Activated CD4-positive, alpha-beta T cell treated with anti-CD3 and anti-CD28 coated beads for 36 hours (primary cell): ENCODE data around the gene MIP. TPM values are rescaled to one million over a fixed set of nuclear protein-coding genes. Genes with fewer than 3 reads are reported as not detected.
"Not testable (repeated sequence)": the region's sequence is repeated elsewhere in the genome, so short reads cannot be mapped to it uniquely, and the experiment has no call there.

Experiments used
- ATAC-seq: fragments of 200-7000 bp; cut with Tn5 transposase; one replicate; pipeline ENCODE4 v1.10.0; 2021; ENCODE audit warnings: mild to moderate bottlenecking, moderate library complexity
- CTCF ChIA-PET: fragments of 350-600 bp; sonication (Branson Sonifier 250); formaldehyde crosslinking; loops from one replicate; lab custom pipeline; 2021; ENCODE audit warnings: antibody characterized with exemption; lab: Charles Lee
- POLR2A ChIA-PET: fragments of 350-600 bp; sonication (Branson Sonifier 250); formaldehyde crosslinking; loops from one replicate; lab custom pipeline; 2021; ENCODE audit warnings: antibody characterized with exemption, inconsistent platforms; lab: Charles Lee
- DNase-seq: peaks from one replicate; pipeline ENCODE4 v3.0.0-alpha.2; 2020
- H3K27ac Mint-ChIP-seq: one replicate; pipeline ENCODE4 v1.8.0; 2021; ENCODE audit warnings: mixed read lengths
- H3K27me3 Mint-ChIP-seq: one replicate; pipeline ENCODE4 v1.8.0; 2021; ENCODE audit warnings: mixed read lengths
- H3K36me3 Mint-ChIP-seq: one replicate; pipeline ENCODE4 v1.8.0; 2021; ENCODE audit warnings: low read depth, mixed read lengths
- H3K4me1 Mint-ChIP-seq: one replicate; pipeline ENCODE4 v1.8.0; 2021; ENCODE audit warnings: mixed read lengths
- H3K4me3 Mint-ChIP-seq: one replicate; pipeline ENCODE4 v1.8.0; 2021; ENCODE audit warnings: mild to moderate bottlenecking, moderate library complexity, mixed read lengths
- H3K9me3 Mint-ChIP-seq: one replicate; pipeline ENCODE4 v1.8.0; 2021; ENCODE audit warnings: low read depth, mixed read lengths
- intact Hi-C, 2 experiments: fragments of 100-400 bp; cut with DNase I in 1 of 2; cut with micrococcal nuclease in 1 of 2; formaldehyde crosslinking; loops; one replicate each; pipeline versions ENCODE4 v1.14.2 to v1.15.1; 2022 to 2024; cut with DNase I, micrococcal nuclease
- total RNA-seq, 2 experiments: library from RNA; stranded (reverse); gene quantifications; one replicate each; pipeline ENCODE4 v1.2.3, GENCODE V29; 2021

MIP gene
- total RNA-seq, 2 experiments from 2014 or later, result not detected

- ChIA-PET CTCF (interaction anchor here (0.9 to 1.1 kb wide), 2 partner anchors 246 to 262 kb away, joined by 3 to 5 read pairs; partner anchors contain the start of gene RNF41), POLR2A (interaction anchor here (0.6 kb wide), 1 partner anchor 168 kb away, joined by 3 read pairs; no protein-coding TSS in a partner anchor)
- Mint-ChIP-seq H3K4me1 (peaks cover 40% of the 10 kb centered on the region), H3K27me3 (no peaks in the 10 kb centered on the region), H3K36me3 (peaks cover 17% of the 10 kb centered on the region), H3K9me3 (no peaks in the 10 kb centered on the region), H3K27ac (peak within 1 kb of the TSS; percentile 99), H3K4me3 (peak within 1 kb of the TSS; percentile 91)
- peak; percentile 90 for ATAC-seq
- peak; percentile 96 for DNase-seq
- intact Hi-C loops, result loop anchor here (1.0 to 10.0 kb wide), 16 partner anchors 19 to 537 kb away; partner anchors contain the start of genes STAT2 (in 2 of the 2), TIMELESS (in 2 of the 2), ANKRD52 (in 1 of the 2) and COQ10A (in 1 of the 2)
Measured at GRCh38 chr12:56468216-56469006, 14.0 kb upstream of the MIP start, which contains the start of gene SPRYD4. Gene SPRYD4 (plus strand): TSS chr12:56468578. CDS start chr12:56468592, 14 bp downstream.

- Mint-ChIP-seq H3K36me3 (no peaks in the 10 kb centered on the region), H3K4me1 (peaks cover 9% of the 10 kb centered on the region), H3K9me3 (no peaks in the 10 kb centered on the region), H3K27ac (no peak overlapping the region), H3K27me3 (no peaks in the 10 kb centered on the region), H3K4me3 (no peak overlapping the region)
- no peak for DNase-seq
- ChIA-PET CTCF (interaction anchor here (0.7 to 3.1 kb wide), 8 partner anchors 12 to 214 kb away, joined by 3 to 32 read pairs (median 4); partner anchors contain the start of genes ANKRD52 and TIMELESS), POLR2A (no interaction called here)
- intact Hi-C loops, result loop anchor here (5.0 to 10.0 kb wide), 2 partner anchors 198 to 255 kb away; partner anchors contain the start of gene COQ10A (in 1 of the 2)
- no peak for ATAC-seq
Measured at GRCh38 chr12:56462565-56462964, 8.1 kb upstream of the MIP start.

GRCh38 chr12:56461235-56462159 lies 7.0 kb upstream of the MIP start:
- ATAC-seq (no peak), DNase-seq (no peak)
- Mint-ChIP-seq H3K27ac (no peak overlapping the region), H3K36me3 (no peaks in the 10 kb centered on the region), H3K4me3 (no peak overlapping the region), H3K9me3 (no peaks in the 10 kb centered on the region), H3K4me1 (peaks cover 5% of the 10 kb centered on the region), H3K27me3 (no peaks in the 10 kb centered on the region)
- CTCF ChIA-PET, result interaction anchor here (0.9 to 3.6 kb wide), 8 partner anchors 9 to 270 kb away, joined by 3 to 32 read pairs (median 5); partner anchors contain the start of genes ANKRD52 and TIMELESS
- intact Hi-C loops, result loop anchor here (5.0 to 10.0 kb wide), 2 partner anchors 197 to 254 kb away; partner anchors contain the start of gene COQ10A (in 1 of the 2)
- POLR2A ChIA-PET, result interaction anchor here (0.6 to 1.0 kb wide), 3 partner anchors 11 to 700 kb away, joined by 3 to 11 read pairs (median 4); partner anchors contain the start of gene NACA

- POLR2A ChIA-PET, result no interaction called here
- DNase-seq (no peak), ATAC-seq (no peak)
- H3K4me1 Mint-ChIP-seq, result no peaks in the 10 kb centered on the region
- no peak overlapping the region for H3K27ac Mint-ChIP-seq
- H3K27me3 Mint-ChIP-seq, result no peaks in the 10 kb centered on the region
- no peak overlapping the region for H3K4me3 Mint-ChIP-seq
- no peaks in the 10 kb centered on the region for H3K36me3 Mint-ChIP-seq
- CTCF ChIA-PET, result interaction anchor here (3.6 kb wide), 1 partner anchor 9 kb away, joined by 17 read pairs; the partner anchor contains the start of gene TIMELESS
- no peaks in the 10 kb centered on the region for H3K9me3 Mint-ChIP-seq
- intact Hi-C loops, result no loop called here
Measured at GRCh38 chr12:56457817-56458216, 3.4 kb upstream of the MIP start.

- Mint-ChIP-seq H3K9me3 (no peaks in the 10 kb centered on the region), H3K27me3 (no peaks in the 10 kb centered on the region), H3K4me3 (no peak overlapping the region), H3K4me1 (peaks cover 17% of the 10 kb centered on the region), H3K36me3 (peaks cover 4% of the 10 kb centered on the region), H3K27ac (no peak overlapping the region)
- ATAC-seq (no peak), DNase-seq (no peak)
- CTCF ChIA-PET, result interaction anchor here (0.6 to 5.0 kb wide), 3 partner anchors 12 to 251 kb away, joined by 3 to 32 read pairs (median 3); partner anchors contain the start of gene ANKRD52
- intact Hi-C loops, result no loop called here
- POLR2A ChIA-PET, result interaction anchor here (1.0 kb wide), 1 partner anchor 10 kb away, joined by 3 read pairs; no protein-coding TSS in a partner anchor
Measured at GRCh38 chr12:56451147-56451546, 3.3 kb downstream of the MIP start.

GRCh38 chr12:56450241-56450640 lies 4.2 kb downstream of the MIP start:
- Mint-ChIP-seq H3K27ac (peak overlapping the region; percentile 97), H3K4me3 (peak overlapping the region; percentile 81), H3K9me3 (no peaks in the 10 kb centered on the region), H3K27me3 (no peaks in the 10 kb centered on the region), H3K36me3 (peaks cover 4% of the 10 kb centered on the region), H3K4me1 (peaks cover 17% of the 10 kb centered on the region)
- no peak for ATAC-seq
- ChIA-PET CTCF (interaction anchor here (0.7 to 5.0 kb wide), 7 partner anchors 9 to 261 kb away, joined by 3 to 32 read pairs (median 4); partner anchors contain the start of genes ANKRD52 and SMARCC2), POLR2A (interaction anchor here (1.0 kb wide), 1 partner anchor 10 kb away, joined by 3 read pairs; no protein-coding TSS in a partner anchor)
- no peak for DNase-seq
- intact Hi-C loops, result no loop called here

- Mint-ChIP-seq H3K4me3 (peak overlapping the region; percentile 81), H3K36me3 (peaks cover 7% of the 10 kb centered on the region), H3K27me3 (no peaks in the 10 kb centered on the region), H3K9me3 (no peaks in the 10 kb centered on the region), H3K4me1 (peaks cover 19% of the 10 kb centered on the region), H3K27ac (peak overlapping the region; percentile 97)
- intact Hi-C loops, result loop anchor here (1.0 to 5.0 kb wide), 13 partner anchors 15 to 331 kb away; partner anchors contain the start of genes SPRYD4 (in 2 of the 2), STAT2 (in 2 of the 2), ANKRD52 (in 1 of the 2) and CNPY2 (in 1 of the 2)
- ChIA-PET POLR2A (interaction anchor here (1.0 to 2.0 kb wide), 3 partner anchors 90 to 191 kb away, joined by 4 to 9 read pairs (median 6); partner anchors contain the start of genes ANKRD52, CNPY2 and STAT2), CTCF (interaction anchor here (0.5 to 5.0 kb wide), 10 partner anchors 10 to 260 kb away, joined by 3 to 32 read pairs (median 4); partner anchors contain the start of gene SMARCC2)
- ATAC-seq (no peak), DNase-seq (no peak)
Measured at GRCh38 chr12:56449622-56449984, 4.9 kb downstream of the MIP start.

GRCh38 chr12:56448860-56449621 lies 5.4 kb downstream of the MIP start, which contains the start of gene TIMELESS:
Gene TIMELESS (minus strand): TSS chr12:56449426. CDS start chr12:56434170, 15,256 bp downstream.
- intact Hi-C loops, result loop anchor here (1.0 to 5.0 kb wide), 13 partner anchors 15 to 331 kb away; partner anchors contain the start of genes SPRYD4 (in 2 of the 2), STAT2 (in 2 of the 2), ANKRD52 (in 1 of the 2) and CNPY2 (in 1 of the 2)
- Mint-ChIP-seq H3K9me3 (peaks cover 3% of the 10 kb centered on the region), H3K27me3 (no peaks in the 10 kb centered on the region), H3K4me1 (peaks cover 19% of the 10 kb centered on the region), H3K4me3 (peak within 1 kb of the TSS; percentile 81), H3K27ac (peak within 1 kb of the TSS; percentile 97), H3K36me3 (peaks cover 11% of the 10 kb centered on the region)
- ChIA-PET CTCF (interaction anchor here (0.5 to 5.0 kb wide), 11 partner anchors 10 to 614 kb away, joined by 3 to 32 read pairs (median 4); partner anchors contain the start of genes RNF41 and SMARCC2), POLR2A (interaction anchor here (0.6 to 2.0 kb wide), 5 partner anchors 15 to 191 kb away, joined by 3 to 9 read pairs (median 4); partner anchors contain the start of genes ANKRD52, CNPY2 and STAT2)
- DNase-seq, result peak; percentile 92
- peak; percentile 97 for ATAC-seq

GRCh38 chr12:56443208-56443607 lies 11.2 kb downstream of the MIP start:
- Mint-ChIP-seq H3K36me3 (peaks cover 27% of the 10 kb centered on the region), H3K4me1 (peaks cover 12% of the 10 kb centered on the region)
- POLR2A ChIA-PET, intact Hi-C loops, H3K27ac Mint-ChIP-seq, H3K9me3 Mint-ChIP-seq, H3K27me3 Mint-ChIP-seq, ATAC-seq, DNase-seq, H3K4me3 Mint-ChIP-seq, CTCF ChIA-PET: not testable (repeated sequence)
